Left colon (tissue), 2 donors: ENCODE data around the gene BLMH. TPM values are rescaled to one million over a fixed set of nuclear protein-coding genes. Genes with fewer than 3 reads are reported as not detected.
A peak's percentile ranks its signal among the peaks of the same experiment; 100 is the strongest.

Experiments
- ATAC-seq: fragments of 200-7000 bp; cut with Tn5 transposase; one replicate; pipeline ENCODE4 v1.9.1; 2020; ENCODE audit warnings: mild to moderate bottlenecking, moderate library complexity
- DNase-seq, 2 donors: peaks; one replicate each; pipeline ENCODE4 v3.0.0-alpha.2; 2020
- intact Hi-C, 2 donors: fragments of 100-400 bp; cut with DNase I in 1 of 2; cut with micrococcal nuclease in 1 of 2; formaldehyde crosslinking; loops; one replicate each; pipeline versions ENCODE4 v1.11.2 to v1.14.0; 2022; cut with DNase I, micrococcal nuclease
- total RNA-seq, 2 donors: library from RNA; stranded (reverse); fragmentation: NEBNext Ultra II Directional; extraction: Animal tissue kit (Norgen Biotek cat#: 25700); gene quantifications; one replicate each; pipeline ENCODE4 v1.2.1, GENCODE V29; 2021
- donor health status: DM: no; HTN: no; CAD: no.
- donor health status: DM: yes; HTN: yes; CAD: no.

The BLMH gene
- total RNA-seq, 2 donors from 2014 or later: 17.7 to 18.8 TPM

DNA sequence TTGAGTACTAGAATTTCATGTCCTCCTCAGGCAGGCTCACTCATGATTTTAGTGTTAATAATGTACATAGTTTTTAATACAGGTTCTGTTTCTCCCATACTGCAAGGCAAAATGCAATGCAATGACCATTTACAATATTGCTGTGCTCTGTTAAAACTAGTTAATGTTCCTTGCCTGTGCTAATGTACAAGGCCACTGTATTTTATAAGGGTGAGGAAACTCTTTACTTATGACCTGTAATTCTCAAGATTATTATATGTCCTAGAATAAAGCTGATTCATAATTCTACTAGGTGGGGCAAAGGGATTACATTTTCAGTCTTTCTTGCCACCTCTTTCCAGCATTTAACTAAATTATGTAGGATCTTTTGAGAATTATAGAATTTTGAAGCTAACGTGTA lies 22.7 kb upstream of the BLMH start:
- intact Hi-C loops: no loop called here
- no peak for DNase-seq
- peak; percentile 66 for ATAC-seq

DNA sequence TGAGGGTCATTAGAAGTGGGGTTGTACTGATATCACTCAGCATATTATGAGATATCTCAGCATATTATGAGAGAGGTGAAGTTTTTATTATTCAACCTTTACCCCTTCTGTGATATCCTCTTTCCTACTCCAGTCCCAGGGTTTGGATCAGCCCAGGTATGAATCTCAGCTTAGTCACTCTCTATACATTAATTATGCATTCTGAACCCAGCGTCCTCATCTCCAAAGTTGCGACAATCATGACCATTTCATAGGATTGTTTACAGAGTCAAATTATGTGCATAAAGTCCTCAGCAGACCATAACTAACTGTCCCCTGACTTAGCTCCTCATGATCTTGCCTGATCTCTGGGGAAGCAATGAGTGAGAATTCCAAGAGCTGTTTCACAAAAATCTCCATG lies 20.5 kb upstream of the BLMH start:
- ATAC-seq: peak; percentile 68
- DNase-seq: no peak
- intact Hi-C loops: no loop called here

DNA sequence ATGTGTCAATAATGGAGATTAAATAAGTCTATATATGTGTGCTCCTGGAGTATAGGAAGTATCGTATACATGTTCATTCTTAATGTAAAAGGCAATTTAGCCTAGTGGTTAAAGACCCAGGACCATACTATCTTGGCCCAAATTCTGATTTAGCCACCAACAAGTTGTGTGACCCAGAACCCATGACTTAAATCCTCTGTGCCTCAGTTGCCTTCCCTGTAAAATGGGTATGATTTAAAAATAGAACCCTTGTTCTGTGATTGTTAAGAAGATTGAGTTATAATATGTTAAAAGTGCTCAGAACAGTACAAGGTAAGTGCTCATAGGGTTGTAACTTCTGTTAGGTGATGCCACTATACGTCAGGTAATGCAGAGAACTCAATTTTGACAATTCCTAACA lies 18.8 kb upstream of the BLMH start:
- intact Hi-C loops: no loop called here
- no peak for ATAC-seq
- DNase-seq: no peak

DNA sequence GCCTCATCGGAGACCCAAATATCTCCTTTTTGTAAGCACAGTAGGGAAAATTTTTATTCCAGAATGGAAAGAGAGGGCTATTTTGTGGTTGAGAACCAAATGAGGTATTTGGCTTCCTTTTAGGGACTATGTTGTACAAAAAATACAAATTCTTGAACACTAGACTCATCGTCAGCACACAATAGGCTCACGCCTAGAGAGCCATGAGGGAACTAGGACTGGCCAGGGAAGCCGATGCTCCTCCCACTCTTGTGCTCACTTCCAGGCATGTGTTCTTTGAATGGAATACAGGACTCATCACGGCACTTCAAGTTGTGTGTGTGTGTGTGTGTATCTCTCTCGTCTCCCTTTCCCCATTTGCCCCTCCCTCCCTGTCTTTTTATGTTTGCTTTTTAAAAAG lies 17.8 kb upstream of the BLMH start:
- no peak for ATAC-seq
- intact Hi-C loops: no loop called here
- DNase-seq: no peak

DNA sequence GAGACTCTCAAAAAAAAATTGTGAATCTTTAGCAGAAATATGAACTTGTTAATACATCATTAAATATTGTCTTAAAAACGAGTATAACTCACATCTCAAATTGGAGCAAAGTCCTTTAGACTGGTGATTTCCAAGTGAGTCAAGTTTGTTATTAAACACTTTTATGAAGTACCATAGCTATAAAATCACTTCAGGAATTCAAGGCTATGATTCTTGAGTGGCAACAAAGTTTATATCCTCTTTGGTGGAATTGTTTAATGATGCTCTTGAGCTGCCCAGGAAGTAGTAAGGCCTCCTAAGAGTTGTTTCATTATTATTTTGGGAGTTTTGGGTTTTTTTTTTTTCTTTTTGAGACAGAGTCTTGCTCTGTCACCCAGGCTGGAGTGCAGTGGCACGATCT lies 16.7 kb upstream of the BLMH start:
- DNase-seq (no peak), ATAC-seq (peak; percentile 82)
- intact Hi-C loops: no loop called here

DNA sequence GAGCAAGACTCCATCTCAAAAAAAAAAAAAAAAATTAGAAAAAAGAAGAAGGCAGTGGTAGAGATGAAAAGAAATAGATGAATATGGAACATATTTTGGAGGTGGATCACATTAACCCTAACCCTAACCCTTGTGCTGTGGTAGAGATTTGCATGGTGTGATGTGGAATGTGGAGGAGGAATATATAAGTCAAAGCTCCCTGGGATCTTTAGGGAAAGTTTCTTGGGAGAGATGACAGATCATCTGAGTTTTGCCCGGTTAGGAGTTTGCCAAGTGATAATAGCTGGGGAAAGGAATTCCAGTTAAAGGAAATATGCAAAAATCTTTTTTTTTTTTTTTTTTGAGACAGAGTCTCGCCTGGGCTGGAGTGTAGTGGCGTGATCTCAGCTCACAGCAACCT lies 13.0 kb upstream of the BLMH start:
- ATAC-seq (no peak), DNase-seq (no peak)
- intact Hi-C loops: no loop called here

DNA sequence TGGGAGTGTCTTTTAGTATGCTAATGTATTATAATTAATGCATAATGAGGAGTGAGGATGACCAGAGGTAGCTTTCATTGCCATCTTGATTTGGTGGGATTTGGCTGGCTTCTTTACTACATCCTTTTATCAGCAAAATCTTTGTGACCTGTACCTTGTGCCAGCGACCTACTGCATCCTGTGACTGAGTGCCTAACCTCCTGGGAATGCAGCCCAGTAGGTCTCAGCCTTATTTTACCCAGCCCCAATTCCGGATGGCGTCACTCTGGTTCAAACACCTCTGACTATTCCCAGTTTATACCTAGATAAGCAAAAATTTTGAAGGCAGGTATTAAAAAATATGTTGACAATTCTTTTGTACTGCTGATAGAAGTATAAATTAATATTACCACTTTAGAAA lies 10.5 kb upstream of the BLMH start:
- intact Hi-C loops: no loop called here
- ATAC-seq: no peak
- DNase-seq: no peak

DNA sequence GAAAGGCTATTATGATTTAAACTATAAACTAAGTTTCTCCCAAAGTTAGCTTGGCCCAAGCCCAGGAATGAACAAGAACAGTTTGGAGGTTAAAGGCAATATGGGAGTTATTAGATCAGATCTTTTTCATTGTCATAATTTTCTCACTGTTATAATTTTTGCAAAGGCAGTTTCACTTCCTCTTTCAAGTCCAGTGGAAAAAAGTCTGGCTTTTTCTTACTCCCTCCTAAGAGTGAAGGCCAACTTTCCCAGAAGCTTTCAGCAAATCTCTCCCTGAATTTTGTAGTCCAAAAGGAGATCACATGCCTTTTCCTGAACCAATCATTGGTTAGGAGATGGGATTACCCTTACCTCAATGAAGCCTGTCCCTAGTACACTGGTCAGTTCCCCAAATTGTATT lies 9.1 kb upstream of the BLMH start:
- intact Hi-C loops: no loop called here
- no peak for ATAC-seq
- no peak for DNase-seq

DNA sequence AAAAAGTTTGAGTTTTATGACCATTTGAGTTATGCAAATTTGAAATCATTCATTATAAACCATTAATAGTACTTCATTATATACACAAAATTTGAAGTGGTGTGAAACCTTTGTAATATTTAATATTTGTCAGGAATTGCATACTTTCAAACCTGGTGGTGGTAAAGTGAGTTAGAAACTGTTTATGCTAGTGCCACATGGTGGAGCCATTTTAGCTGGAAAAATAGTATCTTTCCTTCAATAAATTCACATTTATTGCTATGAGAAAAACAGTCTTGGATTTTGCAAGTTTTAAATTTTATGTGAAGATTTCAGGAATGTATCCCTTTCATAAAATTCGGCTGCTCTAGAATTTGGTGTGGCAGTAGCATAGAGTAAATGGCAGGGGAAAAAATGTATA lies 7.3 kb upstream of the BLMH start:
- DNase-seq (no peak), ATAC-seq (no peak)
- intact Hi-C loops: no loop called here

DNA sequence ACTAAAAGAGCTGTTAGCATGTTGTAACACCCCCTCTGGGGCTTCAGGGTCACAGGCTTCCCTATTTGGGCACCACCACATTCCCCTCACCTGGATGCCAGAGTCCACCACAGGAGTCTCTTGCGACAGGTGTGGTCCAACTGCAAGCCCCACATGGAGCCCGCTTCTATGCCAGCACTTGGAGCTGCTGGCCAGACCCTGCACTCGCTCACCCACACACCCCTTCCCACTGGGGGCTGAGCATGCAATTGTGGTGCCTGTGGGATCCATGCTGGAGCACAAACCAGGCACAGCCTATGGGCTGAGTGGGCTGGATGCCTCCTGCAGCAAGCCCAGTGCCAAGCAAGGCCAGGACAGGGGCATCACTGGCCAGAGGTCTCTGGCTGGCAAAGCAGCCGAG lies 6.0 kb upstream of the BLMH start:
- no peak for DNase-seq
- ATAC-seq: no peak
- intact Hi-C loops: no loop called here

DNA sequence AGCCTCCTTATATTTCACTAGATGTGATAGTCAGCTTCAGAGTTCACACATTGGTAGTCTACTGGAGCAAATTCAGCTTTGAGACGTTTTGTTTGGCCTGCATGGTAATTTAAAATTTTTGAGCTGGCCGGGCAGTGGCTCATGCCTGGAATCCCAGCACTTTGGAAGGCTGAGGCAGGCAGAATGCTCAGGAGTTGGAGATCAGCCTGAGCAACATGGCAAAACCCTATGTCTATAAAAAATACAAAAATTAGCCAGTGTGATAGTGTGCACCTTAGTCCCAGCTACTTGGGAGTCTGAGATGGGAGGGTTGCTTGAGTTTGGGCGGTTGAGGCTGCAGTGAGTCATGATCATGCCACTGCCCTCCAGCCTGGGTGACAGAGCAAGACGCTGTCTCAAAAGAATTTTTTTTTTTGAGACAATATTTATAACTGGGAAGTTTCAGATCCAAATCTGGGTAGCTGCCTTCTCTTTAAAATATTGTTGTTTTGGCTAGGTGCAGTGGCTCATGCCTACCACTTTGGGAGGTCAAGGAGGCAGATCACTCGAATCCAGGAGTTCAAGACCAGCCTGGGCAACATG lies 4.8 kb upstream of the BLMH start:
- no peak for DNase-seq
- intact Hi-C loops: no loop called here

DNA sequence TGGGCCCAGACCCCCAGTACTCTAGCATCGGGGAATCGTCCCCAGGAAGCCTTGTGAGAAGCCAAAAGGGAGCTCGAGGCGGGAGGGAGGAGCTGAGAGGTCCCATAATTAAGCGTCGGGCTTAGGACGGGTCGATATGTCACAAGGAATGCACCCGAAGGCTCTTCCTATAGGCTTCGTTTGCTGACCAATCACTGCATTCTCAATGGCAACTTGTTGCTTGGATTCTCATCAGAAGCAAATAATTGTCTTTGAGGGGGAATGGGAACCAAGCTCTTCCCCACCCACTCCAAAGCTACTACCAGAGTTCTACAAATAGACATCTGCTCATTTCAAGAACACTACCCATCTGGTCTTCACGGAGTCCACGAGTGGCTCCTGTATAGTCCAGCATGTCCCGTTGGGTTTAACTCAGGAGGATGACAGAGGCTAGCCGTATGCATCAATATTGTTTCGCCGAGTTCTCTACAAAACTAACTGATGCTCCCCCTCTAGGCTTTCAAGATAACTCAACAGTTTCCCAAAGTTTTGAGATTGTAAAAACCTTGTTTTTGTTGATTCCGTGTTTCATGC lies 628 bp upstream of the BLMH start:
- intact Hi-C loops: no loop called here
- DNase-seq: peak in 1 of 2 donors; percentile 26
- peak; percentile 25 for ATAC-seq

More for the DNA sequence above, 4.8 kb upstream of the BLMH start:
- no peak for ATAC-seq

DNA sequence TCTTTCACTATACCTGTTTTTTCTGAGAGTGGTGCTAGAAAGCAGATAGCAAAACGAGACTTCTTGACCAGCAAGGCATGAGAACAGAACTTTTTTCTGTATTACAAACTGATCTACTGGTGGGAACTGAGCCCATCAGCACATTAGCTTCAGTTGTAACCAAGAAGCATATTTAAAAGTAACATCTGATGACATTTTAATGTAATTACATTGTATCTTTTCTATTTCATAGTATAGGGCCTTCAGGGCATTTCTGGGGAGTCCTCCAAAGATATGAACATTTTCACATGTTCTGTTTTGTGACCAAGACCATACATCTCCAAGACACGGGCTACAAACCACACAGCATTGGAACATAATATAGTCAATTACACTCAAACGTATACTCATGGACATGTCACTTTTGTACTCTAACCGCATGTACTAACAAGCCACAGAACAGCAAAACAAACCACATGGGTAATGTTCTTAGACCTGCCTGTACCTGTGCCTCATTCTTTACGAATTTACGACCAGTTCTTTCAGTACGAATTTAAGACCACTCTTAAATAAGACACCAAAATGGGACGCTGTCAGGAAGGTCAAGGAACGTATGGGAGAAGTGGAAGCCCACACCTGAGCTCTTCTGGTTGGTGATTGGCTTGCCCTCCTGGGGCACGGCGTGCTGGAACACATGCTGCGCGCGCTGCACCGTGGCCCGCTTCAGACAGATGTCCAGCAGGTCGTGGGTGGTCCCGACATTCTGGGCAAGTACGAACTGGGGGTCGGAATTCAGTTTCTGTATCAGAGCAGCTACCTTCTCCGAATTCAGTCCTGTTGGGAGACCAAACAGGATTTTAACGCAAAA lies 825 bp downstream of the BLMH start:
- intact Hi-C loops: no loop called here
- ATAC-seq (peak; percentile 81), DNase-seq (peak; percentile 48 to 65)

DNA sequence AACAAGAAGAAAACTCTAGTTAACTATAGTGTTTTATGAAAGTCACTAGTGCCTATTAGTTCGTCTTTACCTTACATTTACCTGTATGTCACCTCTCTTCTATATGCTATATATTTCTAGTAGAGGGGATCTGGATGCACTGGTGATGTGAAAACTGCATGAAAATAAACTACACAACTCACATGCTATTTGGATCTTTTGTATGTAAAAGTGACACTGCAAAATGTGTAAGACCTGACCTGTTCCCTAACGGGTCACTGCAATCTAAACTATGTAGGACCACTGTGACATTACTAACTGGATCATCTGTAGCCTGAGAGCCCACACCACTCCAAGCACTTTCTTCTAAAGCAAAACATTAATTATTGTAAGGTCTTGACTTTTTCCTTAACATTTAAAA lies 1.7 kb downstream of the BLMH start:
- ATAC-seq: no peak
- intact Hi-C loops: no loop called here

DNA sequence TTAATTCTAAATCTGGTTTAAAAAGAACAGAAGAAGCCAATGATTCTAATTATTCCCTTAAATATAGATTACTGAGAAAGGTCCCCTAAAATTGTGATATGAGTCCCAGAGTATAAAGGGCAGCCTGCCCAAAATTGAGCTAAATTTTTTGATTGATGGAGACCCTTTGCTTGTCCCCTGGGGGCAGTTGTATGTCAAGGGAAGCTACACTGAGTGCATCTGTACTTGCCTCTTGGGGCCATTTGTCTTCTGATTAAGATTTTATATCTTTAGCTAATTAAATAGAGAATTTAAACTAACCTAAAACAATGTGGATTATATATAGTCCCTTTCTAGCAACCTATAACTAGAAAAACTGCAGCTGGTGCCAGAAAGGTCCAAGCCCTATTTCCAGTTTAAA lies 12.6 kb downstream of the BLMH start:
- intact Hi-C loops: no loop called here
- no peak for DNase-seq

More for the DNA sequence above, 1.7 kb downstream of the BLMH start:
- DNase-seq: no peak

DNA sequence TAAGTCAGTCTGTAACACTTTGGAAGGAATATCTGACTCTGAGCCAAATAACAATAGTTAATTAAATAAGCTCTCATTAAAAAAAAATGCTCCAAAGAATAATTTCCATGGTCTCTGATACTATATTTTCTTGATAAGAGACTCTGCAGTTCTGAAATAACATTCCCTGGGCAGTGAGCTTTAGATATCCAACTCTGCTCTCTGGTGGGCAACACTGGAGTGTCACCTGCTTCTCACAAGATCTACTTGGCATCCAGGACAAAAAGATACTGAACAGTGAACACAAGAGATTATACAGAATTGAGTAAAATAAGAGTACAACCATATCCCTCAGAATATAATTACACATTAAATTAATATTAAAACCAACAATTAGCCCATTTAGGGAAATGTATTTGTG lies 13.7 kb downstream of the BLMH start:
- DNase-seq: no peak
- no peak for ATAC-seq
- intact Hi-C loops: no loop called here

More for the DNA sequence above, 12.6 kb downstream of the BLMH start:
- no peak for ATAC-seq

DNA sequence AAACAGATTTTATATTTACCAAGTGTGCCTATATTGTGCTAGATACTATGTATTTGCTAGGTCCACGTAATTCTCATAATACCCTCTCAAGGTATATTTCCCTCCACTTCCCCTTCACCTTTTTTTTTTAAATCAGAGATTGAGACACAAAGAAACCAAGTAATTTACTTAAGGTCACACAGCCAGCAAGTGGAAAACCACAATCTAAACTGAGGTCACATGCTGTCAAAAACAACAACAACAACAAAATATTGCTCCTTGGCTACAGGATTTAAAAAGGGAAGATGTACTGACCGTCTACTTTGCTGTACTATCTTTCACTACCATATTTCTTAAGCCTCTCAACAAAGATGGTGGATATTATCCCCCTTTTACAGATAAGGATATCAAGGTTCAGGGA lies 15.8 kb downstream of the BLMH start:
- intact Hi-C loops: no loop called here
- DNase-seq: no peak
- no peak for ATAC-seq

DNA sequence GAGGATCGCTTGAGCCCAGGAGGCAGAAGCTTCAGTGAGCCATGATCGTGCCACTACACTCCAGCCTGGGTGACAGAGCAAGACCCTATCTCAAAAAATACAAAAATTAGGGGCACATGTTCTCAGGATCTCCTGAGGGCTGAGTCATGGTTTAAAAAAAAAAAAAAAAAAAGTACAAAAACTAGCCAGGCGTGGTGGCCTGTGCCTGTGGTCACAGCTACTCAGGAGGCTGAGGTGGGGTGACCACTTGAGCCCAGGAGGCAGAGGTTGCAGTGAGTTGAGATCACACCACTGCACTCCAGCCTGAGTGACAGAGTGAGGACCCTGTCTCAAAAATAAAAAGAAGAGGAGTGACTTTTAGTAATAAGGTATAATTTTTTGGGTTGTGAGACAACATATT lies 16.9 kb downstream of the BLMH start:
- ATAC-seq: no peak
- intact Hi-C loops: no loop called here
- no peak for DNase-seq

DNA sequence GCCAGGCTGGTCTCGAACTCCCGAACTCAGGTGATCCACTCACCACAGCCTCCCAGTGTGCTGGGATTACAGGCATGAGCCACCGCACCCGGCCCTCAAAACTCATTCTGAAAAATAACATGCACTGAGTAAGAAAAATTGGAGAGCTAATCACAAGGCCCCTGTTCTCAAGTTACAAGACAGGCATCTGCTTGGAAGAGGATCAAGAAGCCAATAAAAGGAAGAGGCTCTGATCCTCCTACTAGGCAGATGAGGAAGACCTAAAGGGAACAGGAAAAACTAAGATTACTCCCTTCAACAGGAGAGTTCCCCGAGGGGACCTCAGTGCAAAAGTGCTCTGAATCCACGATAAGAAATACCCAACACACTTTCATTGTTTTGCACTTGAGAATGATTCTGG lies 18.4 kb downstream of the BLMH start:
- ATAC-seq (no peak), DNase-seq (no peak)
- intact Hi-C loops: no loop called here

DNA sequence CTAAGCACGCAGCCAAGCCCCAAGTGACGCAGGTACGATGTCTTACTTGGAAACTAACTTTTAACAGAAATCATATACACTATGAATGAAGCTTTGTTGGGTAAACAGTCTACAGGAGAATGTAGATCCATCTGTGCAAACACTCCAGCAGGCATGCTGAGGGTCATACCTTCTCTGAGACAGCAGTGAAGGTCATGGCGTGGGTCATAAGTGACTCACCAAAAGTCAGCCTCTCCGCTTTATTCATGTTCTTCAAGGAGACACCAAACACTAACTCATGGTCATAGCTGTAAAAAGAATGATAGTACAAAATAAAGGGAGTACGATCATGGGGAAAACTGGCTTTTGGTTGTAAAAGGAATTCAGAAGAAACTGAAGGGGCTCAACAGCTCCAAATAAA lies 20.6 kb downstream of the BLMH start:
- intact Hi-C loops: no loop called here
- no peak for ATAC-seq
- DNase-seq: no peak

DNA sequence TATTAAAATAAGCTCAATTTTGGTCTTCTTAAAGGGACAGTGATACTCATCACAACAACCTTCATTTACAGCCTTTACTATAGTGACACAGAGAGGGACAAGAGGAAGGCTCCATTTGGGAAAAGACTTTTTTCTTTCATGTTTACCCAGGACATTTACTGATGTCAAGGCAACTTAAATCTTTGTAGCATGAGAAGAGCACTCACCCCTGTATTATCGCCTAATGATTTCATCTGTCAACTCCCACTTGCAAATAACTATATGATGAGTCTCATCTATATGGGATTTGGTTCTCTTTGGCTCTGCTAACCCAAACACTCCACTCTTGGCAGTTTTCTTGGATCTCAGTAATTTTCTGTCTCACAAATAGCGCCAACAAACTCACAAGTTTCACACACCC lies 24.1 kb downstream of the BLMH start:
- intact Hi-C loops: no loop called here
- no peak for ATAC-seq
- DNase-seq: no peak
